ENCODE results near the gene EPHB6. TPM values are rescaled to one million over a fixed set of nuclear protein-coding genes. Genes with fewer than 3 reads are reported as not detected.

Gene EPHB6
- total RNA-seq, 1 experiment from 2014 or later, result 12.6 TPM

- no peak overlapping the region for H2AFZ ChIP-seq (ENCODE audit: low read depth, low read length, poor library complexity, severe bottlenecking)
- CTCF ChIA-PET, result interaction anchor here (1.2 to 4.2 kb wide), 4 partner anchors 9 to 204 kb away, joined by 4 to 27 read pairs (median 6); no protein-coding TSS in a partner anchor
- H3K9me2 ChIP-seq (ENCODE audit: insufficient read depth), result no peaks in the 10 kb centered on the region
- H3K4me3 ChIP-seq (replicated peaks in 1 of 2; ENCODE audit: low read depth in 1 of 2, low read length in 2 of 2), result no peak overlapping the region
- ATAC-seq (no peak), DNase-seq (ENCODE audit: low read depth, low spot score) (no peak)
- no peaks in the 10 kb centered on the region for H3K9me3 ChIP-seq (ENCODE audit: control insufficient read depth in 1 of 2, insufficient read depth in 1 of 2, low read depth in 1 of 2, low read length in 2 of 2)
- no peak for TF ChIP-seq POLR2AphosphoS5 (IDR thresholded peaks at IDR 0.05; ENCODE audit: low read depth, low read length)
- TF ChIP-seq ATF3 (IDR thresholded peaks at IDR 0.05), result no peak
- TF ChIP-seq SRF (IDR thresholded peaks at IDR 0.05; ENCODE audit: low read depth), result no peak
- TF ChIP-seq CBX3 (IDR thresholded peaks at IDR 0.05; ENCODE audit: low read depth), result no peak
- TF ChIP-seq TCF7L2 (IDR thresholded peaks at IDR 0.05; ENCODE audit: borderline replicate concordance, extremely low read depth, insufficient read depth, insufficient read length), result no peak
- TF ChIP-seq ZNF274 (IDR thresholded peaks at IDR 0.05; ENCODE audit: low read depth, low read length), result no peak
- TF ChIP-seq POLR2A (IDR thresholded peaks at IDR 0.05; ENCODE audit: borderline replicate concordance, extremely low read depth, insufficient read depth, insufficient read length), result no peak
- TF ChIP-seq ZFX (IDR thresholded peaks at IDR 0.05), result no peak
- no peak for TF ChIP-seq REST (IDR thresholded peaks at IDR 0.05; ENCODE audit: low read depth)
- no peak for TF ChIP-seq FOSL1 (IDR thresholded peaks at IDR 0.05; ENCODE audit: low read depth)
- H3K79me2 ChIP-seq (ENCODE audit: insufficient read depth, low read length), result no peaks in the 10 kb centered on the region
- H3K27me3 ChIP-seq (ENCODE audit: insufficient read depth, low read length), result peaks cover 23% of the 10 kb centered on the region; the same call in 1 of the 2 replicates
- RAD21 ChIA-PET (ENCODE audit: low non-redundant PET in 1 of 2, low total read pairs in 2 of 2, uncharacterized antibody in 2 of 2, unreplicated experiment in 2 of 2), result no interaction called here
- no peak overlapping the region for H3K27ac ChIP-seq (ENCODE audit: low read depth, low read length)
- no peak overlapping the region for H3K4me2 ChIP-seq (ENCODE audit: low read length)
- POLR2A ChIA-PET, result no interaction called here
- intact Hi-C loops (cut with micrococcal nuclease), result no loop called here
- no peak overlapping the region for H3K9ac ChIP-seq (ENCODE audit: low read length)
- H3K4me1 ChIP-seq (ENCODE audit: control insufficient read depth in 1 of 2, insufficient read depth in 2 of 2, low read length in 2 of 2), result peaks cover 0 to 16% of the 10 kb centered on the region in 2 experiments; a peak in 3 of 4 replicates
- BruUV-seq (replicated peaks), result no TSS peak
- no peaks in the 10 kb centered on the region for H3K36me3 ChIP-seq (ENCODE audit: control insufficient read depth in 1 of 2, insufficient read depth in 2 of 2, low read length in 2 of 2)
- H4K20me1 ChIP-seq (ENCODE audit: insufficient read depth), result no peaks in the 10 kb centered on the region
Observed at GRCh38 chr7:142807855-142808460, 46.9 kb upstream of the EPHB6 start.
